MV-4-11 (cell line): ENCODE measurements around the gene CECR2.
"Not testable (repeated sequence)": the region's sequence is repeated elsewhere in the genome, so short reads cannot be mapped to it uniquely, and the experiment has no call there.

ENCODE experiments used
- DNase-seq: peaks from one replicate; lab custom pipeline; 2025; lab: John Stamatoyannopoulos, UW

Gene CECR2

GRCh38 chr22:17514084-17514483, 144.8 kb downstream of the CECR2 start:
- no peak for DNase-seq

- DNase-seq, result no peak
Measured at GRCh38 chr22:17518406-17518805, 149.1 kb downstream of the CECR2 start.

- not testable (repeated sequence) for DNase-seq
Measured at GRCh38 chr22:17521971-17522370, 152.7 kb downstream of the CECR2 start.

- no peak for DNase-seq
Measured at GRCh38 chr22:17523925-17524324, 154.7 kb downstream of the CECR2 start.

- DNase-seq, result no peak
Measured at GRCh38 chr22:17536269-17536668, 167.0 kb downstream of the CECR2 start.

GRCh38 chr22:17537155-17537554, 167.9 kb downstream of the CECR2 start:
- no peak for DNase-seq

- no peak for DNase-seq
Measured at GRCh38 chr22:17540481-17540880, 171.2 kb downstream of the CECR2 start.

GRCh38 chr22:17541476-17541875, 172.2 kb downstream of the CECR2 start:
- DNase-seq, result no peak

- no peak for DNase-seq
Measured at GRCh38 chr22:17542452-17542851, 173.2 kb downstream of the CECR2 start.

- DNase-seq, result no peak
Measured at GRCh38 chr22:17548010-17548755, 178.9 kb downstream of the CECR2 start.

GRCh38 chr22:17548756-17549035, 179.4 kb downstream of the CECR2 start:
- no peak for DNase-seq

- no peak for DNase-seq
Measured at GRCh38 chr22:17549183-17549582, 179.9 kb downstream of the CECR2 start.

- no peak for DNase-seq
Measured at GRCh38 chr22:17549655-17550054, 180.4 kb downstream of the CECR2 start.

- no peak for DNase-seq
Measured at GRCh38 chr22:17552737-17553136, 183.5 kb downstream of the CECR2 start.

GRCh38 chr22:17554814-17555213, 185.6 kb downstream of the CECR2 start:
- no peak for DNase-seq

GRCh38 chr22:17559188-17559587, 189.9 kb downstream of the CECR2 start:
- DNase-seq, result no peak

- peak; percentile 62 for DNase-seq
Measured at GRCh38 chr22:17562906-17563870, 193.9 kb downstream of the CECR2 start, which contains the start of gene SLC25A18. Gene SLC25A18 (plus strand): TSS chr22:17563498. CDS start chr22:17579945, 16,447 bp downstream.

- DNase-seq, result no peak
Measured at GRCh38 chr22:17563936-17564391, 194.7 kb downstream of the CECR2 start.

GRCh38 chr22:17566016-17566687, 196.9 kb downstream of the CECR2 start:
- DNase-seq, result peak; percentile 9

- no peak for DNase-seq
Measured at GRCh38 chr22:17566776-17567175, 197.5 kb downstream of the CECR2 start.

GRCh38 chr22:17569971-17570511, 200.8 kb downstream of the CECR2 start:
- no peak for DNase-seq
